Measurements from ENCODE around the gene ST6GAL1.
A peak's percentile ranks its signal among the peaks of the same experiment; 100 is the strongest.
"Not testable (repeated sequence)": the region's sequence is repeated elsewhere in the genome, so short reads cannot be mapped to it uniquely, and the experiment has no call there.

The ST6GAL1 gene

GRCh38 chr3:187044867-187045552 is 114.7 kb downstream of the ST6GAL1 start:
- no peak for DNase-seq (ENCODE audit: low read depth in 2 of 2)

- DNase-seq (ENCODE audit: low read depth in 2 of 2), result no peak
Observed at GRCh38 chr3:187046033-187046432, 115.7 kb downstream of the ST6GAL1 start.

- no peak for DNase-seq (ENCODE audit: low read depth in 2 of 2)
Observed at GRCh38 chr3:187049462-187050101, 119.3 kb downstream of the ST6GAL1 start.

- DNase-seq (ENCODE audit: low read depth in 2 of 2), result no peak
Observed at GRCh38 chr3:187051066-187051465, 120.7 kb downstream of the ST6GAL1 start.

GRCh38 chr3:187051724-187052366 is 121.5 kb downstream of the ST6GAL1 start:
- DNase-seq (ENCODE audit: low read depth in 2 of 2), result no peak

GRCh38 chr3:187052427-187052826 is 122.1 kb downstream of the ST6GAL1 start:
- not testable (repeated sequence) for DNase-seq (ENCODE audit: low read depth in 2 of 2)

GRCh38 chr3:187054433-187054832 is 124.1 kb downstream of the ST6GAL1 start:
- DNase-seq (ENCODE audit: low read depth in 2 of 2), result not testable (repeated sequence)

GRCh38 chr3:187057803-187058202 is 127.5 kb downstream of the ST6GAL1 start:
- DNase-seq (ENCODE audit: low read depth in 2 of 2), result not testable (repeated sequence)

- no peak for DNase-seq (ENCODE audit: low read depth in 2 of 2)
Observed at GRCh38 chr3:187061748-187062147, 131.4 kb downstream of the ST6GAL1 start.

- DNase-seq (ENCODE audit: low read depth in 2 of 2), result no peak
Observed at GRCh38 chr3:187062526-187063177, 132.3 kb downstream of the ST6GAL1 start.

GRCh38 chr3:187063286-187064121 is 133.2 kb downstream of the ST6GAL1 start:
- no peak for DNase-seq (ENCODE audit: low read depth in 2 of 2)

GRCh38 chr3:187064210-187065115 is 134.1 kb downstream of the ST6GAL1 start:
- no peak for DNase-seq (ENCODE audit: low read depth in 2 of 2)

GRCh38 chr3:187066228-187066995 is 136.1 kb downstream of the ST6GAL1 start:
- DNase-seq (ENCODE audit: low read depth in 2 of 2), result peak in 1 of 2 donors; percentile 40

GRCh38 chr3:187068787-187069186 is 138.5 kb downstream of the ST6GAL1 start:
- DNase-seq (ENCODE audit: low read depth in 2 of 2), result no peak

GRCh38 chr3:187069857-187070516 is 139.7 kb downstream of the ST6GAL1 start:
- DNase-seq (ENCODE audit: low read depth in 2 of 2), result no peak

- DNase-seq (ENCODE audit: low read depth in 2 of 2), result no peak
Observed at GRCh38 chr3:187072102-187072501, 141.8 kb downstream of the ST6GAL1 start.

GRCh38 chr3:187072511-187072910 is 142.2 kb downstream of the ST6GAL1 start:
- DNase-seq (ENCODE audit: low read depth in 2 of 2), result no peak

- DNase-seq (ENCODE audit: low read depth in 2 of 2), result no peak
Observed at GRCh38 chr3:187073581-187074098, 143.3 kb downstream of the ST6GAL1 start.

GRCh38 chr3:187074846-187075245 is 144.5 kb downstream of the ST6GAL1 start:
- DNase-seq (ENCODE audit: low read depth in 2 of 2), result no peak
